NB4 (cell line): ENCODE measurements around the gene CLCF1.
A peak's percentile ranks its signal among the peaks of the same experiment; 100 is the strongest.
"Not testable (repeated sequence)": the region's sequence is repeated elsewhere in the genome, so short reads cannot be mapped to it uniquely, and the experiment has no call there.

Experiments
- DNase-seq: peaks from one replicate; pipeline ENCODE4 v3.0.0; 2010; ENCODE audit warnings: low read depth
- H3K4me3 ChIP-seq: one replicate; pipeline ENCODE4 v1.5.1; 2011; ENCODE audit warnings: mild to moderate bottlenecking, low read depth, low read length, moderate library complexity
- CTCF ChIP-seq: IDR thresholded peaks from one replicate; pipeline ENCODE4 v1.5.1; 2012; ENCODE audit warnings: low read depth, low read length
- MAX ChIP-seq: IDR thresholded peaks from 2 replicates; pipeline ENCODE4 v1.6.1; 2011; ENCODE audit warnings: low read depth, low read length
- MYC ChIP-seq: IDR thresholded peaks from 2 replicates; pipeline ENCODE4 v1.6.1; 2011; ENCODE audit warnings: low read depth, low read length
- POLR2A ChIP-seq: IDR thresholded peaks from 2 replicates; pipeline ENCODE4 v1.6.1; 2011; ENCODE audit warnings: mild to moderate bottlenecking; ENCODE audit not compliant: insufficient read length; ENCODE audit errors: extremely low read depth

The CLCF1 gene

DNA sequence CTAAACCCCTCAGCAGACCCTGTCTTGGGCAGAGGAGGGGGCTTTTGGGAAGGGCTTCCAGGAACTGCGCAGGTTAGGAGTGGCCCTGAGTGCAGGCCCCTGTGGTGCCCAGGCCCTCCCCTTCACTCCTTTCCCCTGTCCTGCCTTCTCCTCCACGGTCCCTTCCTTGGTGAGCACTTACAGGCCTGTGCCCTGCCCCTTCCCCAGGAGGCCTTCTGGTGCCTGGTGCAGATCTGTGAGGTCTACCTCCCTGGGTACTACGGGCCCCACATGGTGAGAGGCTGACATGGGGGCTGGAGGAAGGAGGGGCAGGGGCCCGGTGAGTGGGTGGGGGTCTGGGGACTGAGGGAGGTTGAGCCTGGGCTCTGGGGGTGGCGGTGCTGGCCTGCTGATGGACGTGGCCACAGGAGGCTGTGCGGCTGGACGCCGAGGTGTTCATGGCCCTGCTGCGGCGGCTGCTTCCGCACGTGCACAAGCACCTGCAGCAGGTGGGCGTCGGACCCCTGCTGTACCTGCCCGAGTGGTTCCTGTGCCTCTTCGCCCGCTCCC lies 33.1 kb upstream of the CLCF1 start:
- no peak for TF ChIP-seq CTCF
- TF ChIP-seq MAX, result no peak
- TF ChIP-seq POLR2A, result no peak
- no peak for TF ChIP-seq MYC
- no peak overlapping the region for H3K4me3 ChIP-seq
- DNase-seq, result no peak

DNA sequence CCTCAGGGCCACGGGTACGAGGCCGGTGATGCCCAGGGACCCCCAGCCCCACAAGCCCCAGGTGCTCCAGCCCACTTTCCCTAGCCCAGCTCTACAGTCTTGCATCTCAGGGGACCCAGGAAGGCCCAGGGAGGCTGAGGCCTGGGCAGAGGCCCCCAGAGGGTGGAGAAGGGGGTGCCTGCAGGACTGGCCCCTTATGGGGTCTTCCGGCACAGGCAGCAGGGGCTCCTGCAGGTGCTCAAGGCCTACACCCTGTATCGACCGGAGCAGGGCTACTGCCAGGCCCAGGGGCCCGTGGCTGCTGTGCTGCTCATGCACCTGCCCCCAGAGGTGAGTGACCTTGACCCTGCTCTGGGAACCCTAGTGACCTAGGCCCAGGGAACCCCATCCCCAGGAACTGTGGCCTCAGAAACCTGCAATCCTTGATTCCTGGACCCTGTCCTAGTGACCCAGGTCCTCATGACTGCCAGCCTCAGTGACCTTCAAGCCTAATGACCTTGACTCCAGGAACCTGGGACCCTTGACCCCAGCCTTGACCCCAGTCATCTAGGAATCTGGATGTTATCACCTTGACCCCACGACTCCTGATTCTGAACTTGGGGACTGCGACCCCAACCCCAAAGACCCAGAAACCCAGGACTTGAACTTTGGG lies 32.4 kb upstream of the CLCF1 start:
- DNase-seq, result no peak
- TF ChIP-seq POLR2A, result no peak
- H3K4me3 ChIP-seq, result no peak overlapping the region

DNA sequence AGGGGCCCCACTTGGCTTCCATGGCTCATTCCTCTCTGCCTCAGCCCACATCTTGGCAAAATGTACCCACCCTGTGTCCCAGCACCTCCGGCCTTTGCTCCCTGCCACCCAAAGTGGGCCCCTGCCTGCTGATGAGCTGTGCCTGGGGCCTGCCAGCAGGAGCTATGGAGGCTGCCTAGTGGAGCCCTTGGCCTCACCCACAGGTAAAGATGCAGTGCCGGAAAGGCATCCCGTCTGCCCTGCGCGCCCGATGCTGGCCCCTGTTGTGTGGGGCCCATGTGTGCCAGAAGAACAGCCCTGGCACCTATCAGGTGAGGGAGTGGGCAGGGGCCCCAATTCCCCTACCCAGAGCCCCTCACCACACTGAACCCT lies 31.8 kb upstream of the CLCF1 start:
- no peak overlapping the region for H3K4me3 ChIP-seq
- TF ChIP-seq POLR2A (no peak), CTCF (no peak), MAX (no peak), MYC (no peak)
- no peak for DNase-seq

DNA sequence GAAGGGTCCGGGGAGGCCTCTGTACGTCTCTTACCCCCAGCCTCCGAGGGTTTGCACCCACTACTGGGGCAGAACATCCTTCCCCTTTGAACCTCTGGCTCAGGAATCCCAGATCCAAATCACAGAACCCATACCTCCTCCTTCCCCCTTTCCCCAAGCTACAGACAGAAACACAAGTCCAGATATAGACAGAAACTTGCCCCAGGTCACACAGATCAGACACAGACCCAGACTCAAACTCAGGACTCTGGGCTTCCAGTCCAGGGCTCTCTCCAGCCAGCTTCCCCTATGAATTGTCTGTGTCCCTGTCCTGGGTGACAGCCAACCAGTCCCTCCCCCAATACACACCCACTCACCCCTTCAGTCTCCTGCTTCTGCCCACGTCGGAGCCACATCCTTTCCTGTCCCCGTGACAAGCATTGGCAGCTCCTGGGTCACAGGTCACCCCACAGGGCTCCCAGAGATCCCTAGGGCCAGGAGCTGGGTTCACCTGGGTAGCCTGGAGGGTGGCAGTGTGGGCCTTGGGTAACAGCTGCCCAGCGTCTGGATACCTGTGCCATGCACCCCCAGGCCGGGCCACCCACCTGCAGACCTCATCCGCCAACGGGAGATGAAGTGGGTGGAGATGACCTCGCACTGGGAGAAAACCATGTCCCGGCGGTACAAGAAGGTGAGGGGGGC lies 31.3 kb upstream of the CLCF1 start:
- H3K4me3 ChIP-seq, result peak overlapping the region; percentile 64
- peak; percentile 63 for DNase-seq
- TF ChIP-seq MAX, result no peak
- no peak for TF ChIP-seq POLR2A
- TF ChIP-seq MYC, result no peak
- no peak for TF ChIP-seq CTCF

DNA sequence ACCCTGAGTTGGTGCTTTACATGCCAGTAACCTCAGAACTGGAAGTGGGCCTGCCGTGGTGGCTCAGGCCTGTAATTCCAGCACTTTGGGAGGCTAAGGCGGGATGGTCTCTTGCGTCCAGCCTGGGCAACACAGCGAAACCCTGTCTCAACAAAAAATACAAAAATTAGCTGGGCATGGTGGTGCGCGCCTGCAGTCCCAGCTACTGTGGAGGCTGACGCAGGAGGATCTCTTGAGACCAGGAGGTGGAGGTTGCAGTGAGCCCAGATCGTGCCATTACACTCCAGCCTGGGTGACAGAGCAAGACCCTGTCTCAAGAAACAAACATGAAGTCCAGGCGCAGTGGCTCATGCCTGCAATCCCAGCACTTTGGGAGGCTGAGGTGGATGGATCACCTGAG lies 29.7 kb upstream of the CLCF1 start:
- peak overlapping the region; percentile 12 for H3K4me3 ChIP-seq

DNA sequence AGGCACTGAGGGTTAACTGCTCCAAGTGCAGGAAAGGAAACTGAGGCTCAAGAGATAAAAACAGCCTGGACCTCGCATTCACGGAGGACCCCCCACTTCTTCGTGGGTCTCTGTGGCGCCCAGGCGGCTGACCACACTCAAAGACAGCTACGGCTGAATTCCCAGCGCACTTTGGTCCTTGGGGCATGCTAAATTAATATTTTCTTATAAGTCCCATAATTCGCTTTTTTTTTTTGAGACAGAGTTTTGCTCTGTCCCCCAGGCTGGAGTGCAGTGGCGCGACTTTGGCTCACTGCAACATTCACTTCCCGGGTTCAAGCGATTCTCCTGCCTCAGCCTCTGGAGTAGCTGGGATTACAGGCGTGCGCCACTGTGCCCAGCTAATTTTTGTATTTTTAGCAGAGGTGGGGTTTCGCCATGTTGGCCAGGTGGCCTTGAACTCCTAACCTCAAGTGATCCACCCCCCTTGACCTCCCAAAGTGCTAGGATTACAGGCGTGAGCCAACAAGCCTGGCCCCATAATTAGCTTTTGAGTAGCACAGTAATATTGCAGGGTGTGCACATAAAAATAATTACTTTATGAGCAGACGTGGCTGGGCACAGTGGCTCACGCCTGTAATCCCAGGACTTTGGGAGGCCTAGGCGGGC lies 28.9 kb upstream of the CLCF1 start:
- DNase-seq, result not testable (repeated sequence)
- peak overlapping the region; percentile 54 for H3K4me3 ChIP-seq

More for the DNA sequence above, 29.7 kb upstream of the CLCF1 start:
- DNase-seq, result not testable (repeated sequence)

DNA sequence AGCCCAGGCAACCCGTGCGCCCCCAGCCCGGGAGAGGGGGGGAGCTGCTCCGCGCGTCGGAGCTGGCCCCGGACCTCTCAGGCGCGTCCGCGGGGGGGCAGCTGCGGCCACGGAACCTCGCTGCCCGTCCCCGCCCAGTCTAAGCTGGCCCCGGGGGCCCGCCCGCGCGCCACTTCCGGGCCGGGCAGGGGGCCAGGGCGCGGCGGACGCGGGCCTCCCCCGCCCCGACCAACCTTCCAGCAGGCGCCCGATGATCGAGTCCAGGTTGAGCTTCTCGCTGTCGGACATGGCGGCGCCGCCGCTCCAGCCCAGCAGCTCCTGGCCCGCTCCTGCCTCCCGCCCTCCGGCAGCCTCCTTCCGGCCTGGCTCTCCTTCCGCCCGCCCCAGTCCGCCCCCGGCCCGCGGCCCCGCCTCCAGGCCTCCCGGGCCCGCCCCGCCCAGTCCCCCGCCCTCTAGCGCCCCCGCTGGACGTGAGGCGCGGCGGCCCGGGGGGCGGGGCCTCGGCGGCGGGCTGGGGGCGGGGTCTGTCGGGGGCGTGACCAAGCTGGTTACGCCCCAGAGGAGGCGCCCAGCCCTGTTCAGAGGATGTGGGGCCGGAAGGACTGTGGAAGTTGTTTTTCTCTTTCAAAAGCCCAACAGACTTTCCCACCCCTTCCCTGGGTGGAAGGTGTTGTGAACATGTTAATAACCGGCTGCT lies 28.2 kb upstream of the CLCF1 start, which contains the start of gene PPP1CA:
TSS of gene PPP1CA (minus strand) at position 364 of the 697 bp plus-strand sequence. CDS start at position 288, 76 bp downstream.
- TF ChIP-seq MAX (peak; percentile 22), MYC (peak; percentile 64; the same call in 1 of the 2 replicates), POLR2A (peak; percentile 80), CTCF (no peak)
- DNase-seq, result peak; percentile 93
- peak within 1 kb of the TSS; percentile 90 for H3K4me3 ChIP-seq
